Breast epithelium (tissue), 4 donors: ENCODE measurements around the gene GAREM2. TPM values are rescaled to one million over a fixed set of nuclear protein-coding genes. Genes with fewer than 3 reads are reported as not detected.

ENCODE experiments used
- DNase-seq, 2 donors: peaks; one replicate each; pipeline ENCODE4 v3.0.0-alpha.2; 2019; ENCODE audit warnings: low spot score in 2 of 2
- H3K27ac ChIP-seq, 2 donors: fragments of 200-600 bp; sonication (generic) in 1 of 2; one replicate each; pipeline ENCODE4 v1.5.1; 2016 to 2019; ENCODE audit warnings: mild to moderate bottlenecking in 1 of 2
- H3K27me3 ChIP-seq, 2 donors: fragments of 200-600 bp; sonication (generic) in 1 of 2; one replicate each; pipeline versions ENCODE4 v1.5.1 to v1.6.0; 2017 to 2019; ENCODE audit warnings: control low read depth in 1 of 2, mild to moderate bottlenecking in 1 of 2
- H3K36me3 ChIP-seq: fragments of 200-600 bp; one replicate; pipeline ENCODE4 v1.5.1; 2019
- H3K4me1 ChIP-seq, 2 donors: fragments of 200-600 bp; sonication (generic); one replicate each; pipeline ENCODE4 v1.5.1; 2016 to 2019; ENCODE audit warnings: control low read depth in 1 of 2
- H3K4me3 ChIP-seq, 3 donors: fragments of 200-600 bp; sonication (generic); 1 replicate in 2 of 3; 2 replicates in 1 of 3; pipeline ENCODE4 v1.5.1; 2016 to 2019; ENCODE audit warnings: mild to moderate bottlenecking in 3 of 3, moderate library complexity in 2 of 3
- H3K9me3 ChIP-seq, 2 donors: fragments of 200-600 bp; sonication (generic) in 1 of 2; one replicate each; pipeline ENCODE4 v1.5.1; 2016 to 2019; ENCODE audit warnings: control low read depth in 1 of 2
- CTCF ChIP-seq, 3 donors: fragments of 450-650 bp; IDR thresholded peaks; one replicate each; pipeline ENCODE4 v1.5.1; 2016 to 2017; ENCODE audit warnings: antibody characterized with exemption in 3 of 3, mild to moderate bottlenecking in 3 of 3, moderate library complexity in 3 of 3
- POLR2A ChIP-seq: fragments of 450-650 bp; IDR thresholded peaks from one replicate; pipeline ENCODE4 v1.6.1; 2016; ENCODE audit warnings: antibody characterized with exemption, mild to moderate bottlenecking, moderate library complexity
- POLR2AphosphoS5 ChIP-seq, 3 donors: sonication (generic); formaldehyde crosslinking; IDR thresholded peaks; one replicate each; pipeline ENCODE4 v1.6.1; 2017; ENCODE audit warnings: antibody characterized with exemption in 3 of 3
- intact Hi-C: fragments of 100-400 bp; cut with DNase I; formaldehyde crosslinking; loops from one replicate; pipeline ENCODE4 v1.15.1; 2023; ENCODE audit warnings: low total_unique reads
- total RNA-seq, 3 donors: library from RNA; depleted of rRNA; stranded (reverse); fragments of >200 nt; gene quantifications; one replicate each; pipeline ENCODE4 v1.1.0, GENCODE V29; 2016

GAREM2 gene
- total RNA-seq, 3 donors from 2014 or later: 1.2 to 2.0 (median 1.4) TPM

GRCh38 chr2:26173776-26174482 is 1.0 kb downstream of the GAREM2 start:
- no peaks in the 10 kb centered on the region for H3K9me3 ChIP-seq
- peak overlapping the region; percentile 29 to 72 (median 52) for H3K4me3 ChIP-seq
- H3K36me3 ChIP-seq: no peaks in the 10 kb centered on the region
- peak in 1 of 2 donors; percentile 43 for DNase-seq
- intact Hi-C loops: no loop called here
- H3K27ac ChIP-seq: no peak overlapping the region
- H3K27me3 ChIP-seq: peaks cover 10 to 18% of the 10 kb centered on the region in 2 donors
- TF ChIP-seq CTCF (IDR thresholded peaks at IDR 0.05) (no peak), POLR2AphosphoS5 (IDR thresholded peaks at IDR 0.05) (no peak), POLR2A (no peak)
- H3K4me1 ChIP-seq: peaks cover 0 to 9% of the 10 kb centered on the region in 2 donors

GRCh38 chr2:26174691-26175465 is 2.0 kb downstream of the GAREM2 start:
- no peaks in the 10 kb centered on the region for H3K9me3 ChIP-seq
- peaks cover 0 to 9% of the 10 kb centered on the region in 2 donors for H3K4me1 ChIP-seq
- no peak overlapping the region for H3K27ac ChIP-seq
- H3K4me3 ChIP-seq: no peak overlapping the region
- H3K36me3 ChIP-seq: no peaks in the 10 kb centered on the region
- peak in 1 of 2 donors; percentile 19 for DNase-seq
- intact Hi-C loops: no loop called here
- TF ChIP-seq POLR2AphosphoS5 (IDR thresholded peaks at IDR 0.05) (no peak), CTCF (IDR thresholded peaks at IDR 0.05) (no peak), POLR2A (no peak)
- peaks cover 10 to 21% of the 10 kb centered on the region in 2 donors for H3K27me3 ChIP-seq

GRCh38 chr2:26175466-26176278 is 2.8 kb downstream of the GAREM2 start:
- H3K27me3 ChIP-seq: peaks cover 10 to 21% of the 10 kb centered on the region in 2 donors
- H3K36me3 ChIP-seq: no peaks in the 10 kb centered on the region
- H3K4me3 ChIP-seq: no peak overlapping the region
- peak in 1 of 2 donors; percentile 40 for DNase-seq
- no peak for TF ChIP-seq CTCF (IDR thresholded peaks at IDR 0.05)
- no peak for TF ChIP-seq POLR2A
- no peak for TF ChIP-seq POLR2AphosphoS5 (IDR thresholded peaks at IDR 0.05)
- intact Hi-C loops: no loop called here
- H3K27ac ChIP-seq: no peak overlapping the region
- H3K9me3 ChIP-seq: no peaks in the 10 kb centered on the region
- peaks cover 0 to 9% of the 10 kb centered on the region in 2 donors for H3K4me1 ChIP-seq

GRCh38 chr2:26176279-26176615 is 3.4 kb downstream of the GAREM2 start:
- peak in 1 of 2 donors; percentile 47 for DNase-seq
- H3K9me3 ChIP-seq: no peaks in the 10 kb centered on the region
- H3K36me3 ChIP-seq: no peaks in the 10 kb centered on the region
- TF ChIP-seq POLR2A (no peak), CTCF (IDR thresholded peaks at IDR 0.05) (no peak), POLR2AphosphoS5 (IDR thresholded peaks at IDR 0.05) (no peak)
- H3K27ac ChIP-seq: no peak overlapping the region
- peaks cover 10 to 21% of the 10 kb centered on the region in 2 donors for H3K27me3 ChIP-seq
- H3K4me3 ChIP-seq: no peak overlapping the region
- intact Hi-C loops: no loop called here
- peaks cover 0 to 9% of the 10 kb centered on the region in 2 donors for H3K4me1 ChIP-seq
